ENCODE results near the gene DAAM1. TPM values are rescaled to one million over a fixed set of nuclear protein-coding genes. Genes with fewer than 3 reads are reported as not detected.

The DAAM1 gene
- total and polyA plus RNA-seq, 3 experiments from 2014 or later: 9.3 to 14.4 (median 12.3) TPM

DNA sequence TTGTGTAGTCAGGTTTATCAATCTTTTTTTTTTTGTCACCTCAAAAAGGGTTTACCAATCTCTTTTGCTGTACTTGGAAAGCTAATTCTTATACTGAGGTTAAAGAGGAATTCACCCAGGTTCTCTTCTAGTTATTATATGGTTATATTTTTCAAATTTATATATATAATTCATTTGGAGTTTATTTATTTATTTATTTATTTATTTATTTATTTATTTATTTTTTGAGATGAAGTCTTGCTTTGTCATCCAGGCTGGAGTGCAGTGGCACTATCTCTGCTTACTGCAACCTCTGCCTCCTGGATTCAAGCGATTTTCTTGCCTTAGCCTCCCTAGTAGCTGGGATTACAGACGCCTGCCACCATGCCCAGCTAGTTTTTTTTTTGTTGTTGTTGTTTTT, 202.9 kb downstream of the DAAM1 start:
- H3K36me3 ChIP-seq (ENCODE audit: insufficient read depth, low read length): no peaks in the 10 kb centered on the region
- POLR2A ChIA-PET: no interaction called here

DNA sequence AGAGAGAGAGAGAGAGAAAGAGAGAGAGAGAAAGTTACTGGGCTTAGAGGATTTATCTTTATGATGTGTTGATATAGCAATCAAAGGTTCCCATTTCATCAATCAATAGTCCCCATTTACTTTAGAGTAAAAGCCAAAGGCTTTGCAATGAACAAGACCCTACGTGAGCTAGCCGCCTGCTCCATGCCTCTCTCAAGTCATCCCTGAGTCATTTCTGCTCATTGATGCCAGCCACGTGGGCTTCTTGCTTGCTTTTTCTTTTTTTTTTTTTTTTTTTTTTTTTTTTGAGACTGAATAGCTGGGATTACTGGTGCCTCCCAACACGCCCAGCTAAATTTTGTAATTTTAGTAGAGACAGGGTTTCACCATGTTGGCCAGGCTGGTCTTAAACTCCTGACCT, 205.8 kb downstream of the DAAM1 start:
- H3K9me3 ChIP-seq (ENCODE audit: low read length): no peaks in the 10 kb centered on the region
- no peaks in the 10 kb centered on the region for H3K4me1 ChIP-seq (ENCODE audit: insufficient read depth, low read length)
- no peak overlapping the region for H3K27ac ChIP-seq (ENCODE audit: low read depth, low read length)
- no peaks in the 10 kb centered on the region for H3K27me3 ChIP-seq (ENCODE audit: insufficient read depth, low read length, poor library complexity, severe bottlenecking)
- peaks cover 0 to 10% (median 0%) of the 10 kb centered on the region in 5 donors for H3K9me3 Mint-ChIP-seq
- no peak overlapping the region for H3K4me3 Mint-ChIP-seq
- H3K27ac Mint-ChIP-seq: no peak overlapping the region
- DNase-seq: no peak
- H3K4me1 Mint-ChIP-seq: peaks cover 10 to 11% (median 10%) of the 10 kb centered on the region in 3 donors
- POLR2A ChIA-PET: no interaction called here
- CTCF ChIA-PET: no interaction called here
- no peak overlapping the region for H3K4me3 ChIP-seq (ENCODE audit: low read length)
- H3K27me3 Mint-ChIP-seq: peaks cover 6 to 39% of the 10 kb centered on the region in 2 donors
- H3K36me3 ChIP-seq (ENCODE audit: insufficient read depth, low read length): no peaks in the 10 kb centered on the region
- no peaks in the 10 kb centered on the region for H3K36me3 Mint-ChIP-seq

More for the DNA sequence above, 202.9 kb downstream of the DAAM1 start:
- Mint-ChIP-seq H3K4me1 (no peaks in the 10 kb centered on the region), H3K36me3 (peaks cover 0 to 1% (median 0%) of the 10 kb centered on the region in 3 donors), H3K27ac (no peak overlapping the region), H3K4me3 (no peak overlapping the region), H3K9me3 (peaks cover 0 to 11% (median 4%) of the 10 kb centered on the region in 5 donors), H3K27me3 (peaks cover 8 to 38% of the 10 kb centered on the region in 2 donors)
- Histone ChIP-seq H3K27ac (ENCODE audit: low read depth, low read length) (no peak overlapping the region), H3K9me3 (ENCODE audit: low read length) (no peaks in the 10 kb centered on the region), H3K4me3 (ENCODE audit: low read length) (no peak overlapping the region), H3K27me3 (ENCODE audit: insufficient read depth, low read length, poor library complexity, severe bottlenecking) (no peaks in the 10 kb centered on the region), H3K4me1 (ENCODE audit: insufficient read depth, low read length) (no peaks in the 10 kb centered on the region)
- CTCF ChIA-PET: no interaction called here
- no peak for DNase-seq

GRCh38 chr14:59395672-59396071, 207.2 kb downstream of the DAAM1 start:
- POLR2A ChIA-PET: no interaction called here
- Histone ChIP-seq H3K9me3 (ENCODE audit: low read length) (no peaks in the 10 kb centered on the region), H3K27me3 (ENCODE audit: insufficient read depth, low read length, poor library complexity, severe bottlenecking) (no peaks in the 10 kb centered on the region), H3K4me1 (ENCODE audit: insufficient read depth, low read length) (no peaks in the 10 kb centered on the region), H3K27ac (ENCODE audit: low read depth, low read length) (no peak overlapping the region), H3K36me3 (ENCODE audit: insufficient read depth, low read length) (no peaks in the 10 kb centered on the region), H3K4me3 (ENCODE audit: low read length) (no peak overlapping the region)
- no peaks in the 10 kb centered on the region for H3K36me3 Mint-ChIP-seq
- peaks cover 6 to 26% of the 10 kb centered on the region in 2 donors for H3K27me3 Mint-ChIP-seq
- H3K4me3 Mint-ChIP-seq: no peak overlapping the region
- CTCF ChIA-PET: no interaction called here
- DNase-seq: no peak
- no peak overlapping the region for H3K27ac Mint-ChIP-seq
- H3K9me3 Mint-ChIP-seq: peaks cover 0 to 11% (median 4%) of the 10 kb centered on the region in 5 donors
- peaks cover 10 to 12% (median 11%) of the 10 kb centered on the region in 3 donors for H3K4me1 Mint-ChIP-seq

DNA sequence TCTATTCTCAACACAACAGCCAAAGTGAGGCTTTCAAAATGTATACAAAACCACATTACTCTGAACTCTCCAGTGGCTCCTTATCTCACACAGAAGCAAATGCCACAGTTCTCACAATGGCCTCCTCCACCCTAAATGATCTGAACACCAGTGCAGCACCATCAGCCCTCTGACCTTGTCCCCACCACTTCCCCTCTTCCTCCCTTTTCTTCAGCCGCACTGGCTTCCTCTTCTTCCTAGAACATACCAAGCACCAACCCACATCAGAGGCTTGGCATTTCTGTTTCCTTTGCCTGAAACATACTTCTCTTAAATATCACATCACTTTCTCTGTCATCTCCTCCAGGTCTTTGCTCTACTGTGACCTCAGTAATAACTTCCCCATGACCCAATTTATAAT, 210.4 kb downstream of the DAAM1 start:
- H3K27me3 ChIP-seq (ENCODE audit: insufficient read depth, low read length, poor library complexity, severe bottlenecking): no peaks in the 10 kb centered on the region
- H3K4me3 Mint-ChIP-seq: peak overlapping the region in 2 of 7 donors; percentile 0 to 7
- H3K36me3 Mint-ChIP-seq: peaks cover 0 to 2% (median 0%) of the 10 kb centered on the region in 3 donors
- no peak for DNase-seq
- no peak overlapping the region for H3K4me3 ChIP-seq (ENCODE audit: low read length)
- POLR2A ChIA-PET: no interaction called here
- H3K4me1 Mint-ChIP-seq: peaks cover 10 to 12% (median 11%) of the 10 kb centered on the region in 3 donors
- CTCF ChIA-PET: no interaction called here
- peaks cover 9 to 23% of the 10 kb centered on the region in 2 donors for H3K27me3 Mint-ChIP-seq
- peaks cover 0 to 25% (median 15%) of the 10 kb centered on the region in 5 donors for H3K9me3 Mint-ChIP-seq
- H3K4me1 ChIP-seq (ENCODE audit: insufficient read depth, low read length): no peaks in the 10 kb centered on the region
- H3K9me3 ChIP-seq (ENCODE audit: low read length): no peaks in the 10 kb centered on the region
- H3K27ac ChIP-seq (ENCODE audit: low read depth, low read length): no peak overlapping the region
- H3K36me3 ChIP-seq (ENCODE audit: insufficient read depth, low read length): no peaks in the 10 kb centered on the region
- H3K27ac Mint-ChIP-seq: peak overlapping the region in 2 of 8 donors; percentile 8 to 10

DNA sequence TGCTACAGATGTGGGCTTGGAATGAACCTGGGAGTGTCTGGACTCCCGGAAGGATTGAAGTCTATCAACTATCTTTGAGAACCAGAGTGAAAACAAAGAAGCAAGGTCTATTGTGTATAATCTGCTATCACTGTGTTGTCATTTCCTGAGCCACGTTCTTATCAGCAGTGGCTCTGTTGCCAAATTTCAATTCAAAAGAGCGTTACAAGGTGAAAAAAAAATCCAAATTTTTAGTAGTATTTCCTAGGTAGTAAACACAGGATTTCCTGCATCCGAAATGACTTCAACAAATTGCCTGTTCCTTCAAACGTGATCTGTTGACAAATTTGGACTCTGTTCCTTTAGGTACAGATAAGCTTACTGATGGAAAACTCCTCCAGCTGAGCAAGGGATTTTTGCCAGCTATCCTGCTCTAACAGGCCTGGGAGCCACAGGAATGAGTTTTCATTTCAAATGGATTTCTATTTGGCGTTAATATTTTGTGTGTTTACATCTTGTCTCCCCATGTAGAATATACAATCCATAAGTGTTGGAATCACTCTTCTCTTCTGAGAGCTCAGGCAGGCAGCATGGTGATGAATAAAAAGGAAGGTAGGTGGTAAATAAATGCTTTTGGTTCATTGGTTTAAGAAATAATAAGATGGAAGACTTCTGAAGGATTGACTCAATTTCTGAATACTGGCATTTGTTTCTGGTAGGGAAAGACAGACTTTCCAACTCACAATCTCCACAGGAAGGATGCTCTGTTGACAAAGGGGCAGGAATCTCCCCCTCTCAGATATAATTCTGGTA, 218.2 kb downstream of the DAAM1 start:
- Histone ChIP-seq H3K27me3 (ENCODE audit: insufficient read depth, low read length, poor library complexity, severe bottlenecking) (no peaks in the 10 kb centered on the region), H3K36me3 (ENCODE audit: insufficient read depth, low read length) (no peaks in the 10 kb centered on the region), H3K27ac (ENCODE audit: low read depth, low read length) (no peak overlapping the region), H3K9me3 (ENCODE audit: low read length) (no peaks in the 10 kb centered on the region), H3K4me3 (ENCODE audit: low read length) (no peak overlapping the region), H3K4me1 (ENCODE audit: insufficient read depth, low read length) (no peaks in the 10 kb centered on the region)
- peaks cover 20 to 59% of the 10 kb centered on the region in 2 donors for H3K27me3 Mint-ChIP-seq
- H3K36me3 Mint-ChIP-seq: peaks cover 0 to 8% (median 6%) of the 10 kb centered on the region in 3 donors
- no peak overlapping the region for H3K4me3 Mint-ChIP-seq
- ChIA-PET CTCF (no interaction called here), POLR2A (no interaction called here)
- DNase-seq: no peak
- H3K9me3 Mint-ChIP-seq: peaks cover 0 to 39% (median 31%) of the 10 kb centered on the region in 5 donors
- no peak overlapping the region for H3K27ac Mint-ChIP-seq
- no peaks in the 10 kb centered on the region for H3K4me1 Mint-ChIP-seq

GRCh38 chr14:59407246-59408010, 219.0 kb downstream of the DAAM1 start:
- Histone ChIP-seq H3K27me3 (ENCODE audit: insufficient read depth, low read length, poor library complexity, severe bottlenecking) (no peaks in the 10 kb centered on the region), H3K4me1 (ENCODE audit: insufficient read depth, low read length) (no peaks in the 10 kb centered on the region), H3K4me3 (ENCODE audit: low read length) (no peak overlapping the region), H3K36me3 (ENCODE audit: insufficient read depth, low read length) (no peaks in the 10 kb centered on the region), H3K9me3 (ENCODE audit: low read length) (no peaks in the 10 kb centered on the region), H3K27ac (ENCODE audit: low read depth, low read length) (no peak overlapping the region)
- H3K4me1 Mint-ChIP-seq: no peaks in the 10 kb centered on the region
- H3K27ac Mint-ChIP-seq: no peak overlapping the region
- CTCF ChIA-PET: no interaction called here
- POLR2A ChIA-PET: no interaction called here
- peaks cover 21 to 62% of the 10 kb centered on the region in 2 donors for H3K27me3 Mint-ChIP-seq
- no peak for DNase-seq
- H3K4me3 Mint-ChIP-seq: no peak overlapping the region
- H3K9me3 Mint-ChIP-seq: peaks cover 0 to 35% (median 29%) of the 10 kb centered on the region in 5 donors
- peaks cover 0 to 9% (median 8%) of the 10 kb centered on the region in 3 donors for H3K36me3 Mint-ChIP-seq

DNA sequence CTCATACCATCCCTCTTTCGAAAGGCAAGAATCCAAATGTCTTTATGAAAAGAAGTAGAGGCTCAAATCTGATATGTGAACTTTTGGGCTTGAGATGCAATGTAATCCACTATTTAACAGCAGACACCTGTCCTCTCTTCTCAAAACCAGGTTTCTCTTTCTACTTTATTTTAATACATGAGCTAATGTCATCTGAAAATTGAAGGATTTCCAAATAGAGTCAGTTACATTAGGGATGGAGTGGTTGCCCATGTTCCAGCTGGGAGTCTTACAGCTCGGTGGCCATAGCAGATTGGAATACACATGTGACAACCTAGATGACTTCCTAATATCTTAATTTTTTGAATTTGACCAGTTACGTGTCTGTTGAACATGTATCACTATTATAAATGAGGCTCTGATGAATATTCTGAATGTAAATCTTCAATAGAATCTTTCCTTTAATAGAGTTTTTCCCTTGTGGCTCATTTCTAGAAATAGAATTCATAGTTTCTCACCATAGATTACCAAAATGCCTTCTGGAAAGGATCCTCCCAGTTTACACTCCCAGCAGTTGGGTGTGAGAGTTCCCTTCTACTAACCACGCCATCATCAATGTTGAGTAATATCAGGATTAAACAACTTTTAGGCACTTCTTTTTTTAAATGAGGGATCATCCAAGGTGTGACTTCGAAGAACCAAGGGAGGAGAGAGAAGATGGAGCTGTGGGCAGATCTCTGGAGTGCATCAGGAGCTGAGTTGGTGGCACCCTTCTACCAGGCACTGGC, 227.6 kb downstream of the DAAM1 start:
- Mint-ChIP-seq H3K27me3 (peaks cover 2 to 16% of the 10 kb centered on the region in 2 donors), H3K4me3 (no peak overlapping the region), H3K4me1 (no peaks in the 10 kb centered on the region), H3K36me3 (peaks cover 0 to 4% (median 0%) of the 10 kb centered on the region in 3 donors), H3K27ac (no peak overlapping the region), H3K9me3 (peaks cover 0 to 3% (median 0%) of the 10 kb centered on the region in 5 donors)
- H3K36me3 ChIP-seq (ENCODE audit: insufficient read depth, low read length): no peaks in the 10 kb centered on the region
- H3K4me3 ChIP-seq (ENCODE audit: low read length): no peak overlapping the region
- no peak for DNase-seq
- CTCF ChIA-PET: no interaction called here
- no peaks in the 10 kb centered on the region for H3K4me1 ChIP-seq (ENCODE audit: insufficient read depth, low read length)
- H3K9me3 ChIP-seq (ENCODE audit: low read length): no peaks in the 10 kb centered on the region
- no peak overlapping the region for H3K27ac ChIP-seq (ENCODE audit: low read depth, low read length)
- POLR2A ChIA-PET: no interaction called here
- H3K27me3 ChIP-seq (ENCODE audit: insufficient read depth, low read length, poor library complexity, severe bottlenecking): no peaks in the 10 kb centered on the region
